HT1080 (cell line): ENCODE measurements around the gene SLC29A4. TPM values are rescaled to one million over a fixed set of nuclear protein-coding genes. Genes with fewer than 3 reads are reported as not detected.

Source experiments
- DNase-seq: peaks from one replicate; pipeline ENCODE4 v3.0.0-alpha.2; 2015; ENCODE audit warnings: low read depth
- total RNA-seq: library from RNA; depleted of rRNA; stranded (reverse); fragments of >200 nt; shearing (Covaris generic); gene quantifications from 2 replicates; pipeline ENCODE4 v1.2.3, GENCODE V29; 2014; rRNA removed

The SLC29A4 gene
- total RNA-seq, 1 experiment from 2014 or later = 1.1 TPM

DNA sequence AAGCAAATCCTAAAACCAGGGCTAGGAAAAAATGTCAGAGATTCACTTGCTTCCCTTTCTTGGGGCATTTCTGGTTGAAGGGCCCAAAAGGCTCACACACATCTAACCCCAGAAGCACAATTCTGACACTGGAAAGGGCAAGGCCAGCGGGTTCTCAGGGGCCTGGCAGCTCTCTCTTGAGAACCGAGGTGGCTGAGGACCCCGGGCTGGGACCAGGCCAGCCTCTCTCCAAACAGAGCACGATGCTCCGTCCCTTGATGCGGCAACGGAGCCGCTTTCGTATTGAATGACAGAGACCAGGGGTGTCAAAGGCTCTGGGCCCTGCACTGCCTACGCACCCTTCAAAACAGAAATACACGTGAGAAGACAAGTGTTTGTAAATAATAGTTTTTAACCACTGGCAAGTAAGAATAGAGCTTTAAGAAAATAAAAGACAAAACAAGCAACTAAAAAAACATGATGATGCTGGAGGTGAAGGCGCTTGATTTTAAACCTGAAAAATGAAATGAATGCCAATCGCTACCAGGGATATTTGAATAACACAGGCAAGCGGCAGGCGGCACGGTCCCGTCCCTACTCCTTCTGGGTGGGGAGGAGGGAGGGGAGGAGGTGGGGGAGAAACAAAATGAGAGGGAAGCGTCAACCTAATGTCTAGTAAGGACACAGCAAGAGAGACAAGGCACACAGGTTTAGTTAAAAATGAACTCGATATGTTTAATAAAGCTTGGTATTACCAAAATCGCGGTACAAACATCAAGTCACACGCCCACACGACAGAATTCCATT, 68.0 kb downstream of the SLC29A4 start:
- no peak for DNase-seq

DNA sequence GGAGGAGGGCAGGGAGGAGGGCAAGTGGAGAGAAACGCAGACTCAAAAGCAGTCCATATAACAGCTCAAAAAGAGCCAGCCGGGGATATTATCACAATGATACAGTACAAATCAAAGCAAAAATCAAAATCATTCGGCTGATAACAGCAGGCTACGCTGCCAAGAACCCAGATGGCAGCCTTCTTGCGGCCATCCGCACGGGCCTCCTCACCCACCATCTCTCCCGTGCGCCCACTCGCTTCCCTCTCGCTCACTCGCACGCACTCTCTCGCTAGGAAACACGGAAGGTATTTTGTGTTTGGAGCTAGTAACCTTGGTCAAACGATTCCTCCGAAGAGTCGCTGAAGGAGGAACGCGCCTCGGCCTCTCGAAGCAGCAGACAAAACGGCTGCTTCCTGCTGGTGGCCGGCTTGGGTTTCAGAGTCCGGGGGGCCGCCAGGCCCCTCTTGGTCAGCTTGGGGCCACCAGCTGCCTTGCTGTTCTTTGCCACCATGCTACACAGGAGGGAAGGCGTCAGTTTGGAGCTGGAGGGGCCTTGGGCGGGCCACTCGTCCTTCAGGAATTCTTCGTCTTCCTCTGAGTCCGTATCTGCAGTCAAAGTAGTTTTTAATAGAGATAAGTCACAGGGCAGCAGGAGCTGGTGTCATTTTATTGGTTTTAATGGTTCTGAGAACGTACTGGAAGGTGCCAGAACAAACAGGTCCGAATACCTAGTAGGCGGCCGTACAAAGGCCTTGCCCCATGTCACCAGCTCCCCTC, 68.9 kb downstream of the SLC29A4 start:
- no peak for DNase-seq

DNA sequence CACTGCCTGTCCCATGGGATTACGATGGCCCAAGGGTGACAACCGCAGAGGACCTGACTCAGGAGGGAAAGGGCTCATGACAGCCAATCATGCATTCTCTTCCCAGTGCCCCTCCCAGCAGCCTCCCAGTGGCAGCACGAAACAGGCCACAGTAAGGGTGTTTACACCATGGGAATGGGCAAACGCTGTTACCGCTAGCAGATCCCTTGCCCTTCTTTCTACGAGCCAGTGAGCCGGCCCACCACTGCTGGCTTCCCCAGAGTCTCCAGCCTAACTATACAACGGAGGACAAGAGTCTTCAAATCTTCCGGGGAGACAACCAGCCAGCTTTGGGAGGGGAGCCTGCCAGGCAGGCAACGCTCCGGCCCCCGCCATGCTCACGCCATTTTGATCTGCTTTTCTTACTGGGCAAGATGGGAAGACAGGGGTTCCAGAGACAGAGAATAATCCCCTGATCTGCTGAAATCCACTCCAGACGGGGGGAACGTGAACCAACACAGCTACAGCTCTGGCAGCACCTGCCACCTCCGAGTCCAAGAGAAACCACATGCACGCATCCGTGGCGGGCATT, 69.8 kb downstream of the SLC29A4 start:
- no peak for DNase-seq

DNA sequence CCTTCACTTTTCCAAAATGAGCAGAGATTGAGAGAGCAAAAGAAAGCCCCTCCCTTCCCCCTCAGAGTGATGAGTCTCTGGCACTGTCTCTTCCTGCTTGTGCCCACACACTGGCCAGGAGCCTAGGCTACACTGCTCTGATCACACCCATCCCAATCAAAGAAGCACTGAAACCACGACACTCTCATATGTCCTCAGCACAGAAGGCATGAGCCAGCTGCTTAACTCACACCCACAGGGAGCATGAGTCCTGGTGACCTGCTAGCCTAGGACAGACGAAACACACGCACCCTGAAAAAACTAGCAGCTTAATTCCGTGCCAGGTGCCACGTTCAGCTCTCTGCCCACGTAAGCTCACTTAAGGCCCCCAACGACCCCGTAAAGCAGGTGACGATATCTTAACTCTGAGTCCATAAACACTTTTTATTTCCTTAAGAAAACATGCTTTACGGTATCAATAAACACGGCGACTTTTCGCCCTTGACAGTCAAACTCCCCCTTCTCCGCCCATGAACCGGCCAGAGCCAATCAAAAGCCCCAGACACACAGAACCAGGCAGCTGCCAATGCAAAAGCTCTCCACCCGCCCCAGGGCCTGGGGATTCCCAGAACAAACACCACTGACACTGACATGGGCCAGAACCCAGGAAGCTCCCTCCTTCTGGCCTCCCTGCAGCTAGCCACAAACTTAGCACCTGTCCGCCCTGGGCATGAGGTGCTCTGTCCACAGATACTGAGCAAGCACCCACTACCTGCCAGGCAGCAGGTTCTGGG, 71.9 kb downstream of the SLC29A4 start:
- DNase-seq = no peak

Other genes with a start within 250 kb of the SLC29A4 start
- gene RBAK, start 237.1 kb upstream of the SLC29A4 start, total RNA-seq = 5.0 and 5.3 TPM in 2 replicates
- 44.7 and 63.5 TPM in 2 replicates for gene WIPI2, start 92.7 kb upstream of the SLC29A4 start, total RNA-seq
- 21.8 and 36.2 TPM in 2 replicates for gene TNRC18, start 140.9 kb downstream of the SLC29A4 start, total RNA-seq
- gene FBXL18, start 230.9 kb downstream of the SLC29A4 start, total RNA-seq = 12.1 and 17.6 TPM in 2 replicates
- gene ACTB, start 247.7 kb downstream of the SLC29A4 start, total RNA-seq = 3,371 and 6,770 TPM in 2 replicates